Thyroid gland (tissue), 4 donors: ENCODE measurements around the gene TYMP.

Experiments
- CTCF ChIP-seq, 6 experiments: fragments of 200-600 bp in 3 of 6; fragments of 450-650 bp in 3 of 6; sonication (generic) in 3 of 6; IDR thresholded peaks; one replicate each; pipeline ENCODE4 v1.5.1; 2016 to 2019; ENCODE audit warnings: antibody characterized with exemption in 6 of 6, mild to moderate bottlenecking in 2 of 6, inconsistent platforms in 1 of 6, moderate library complexity in 1 of 6
- POLR2A ChIP-seq, 2 donors: fragments of 450-650 bp; IDR thresholded peaks; one replicate each; pipeline ENCODE4 v1.6.1; 2017; ENCODE audit warnings: antibody characterized with exemption in 2 of 2, mild to moderate bottlenecking in 2 of 2, moderate library complexity in 1 of 2

- no peak for TF ChIP-seq POLR2A (IDR thresholded peaks at IDR 0.05)
- no peak for TF ChIP-seq CTCF (IDR thresholded peaks at IDR 0.05)
Observed at GRCh38 chr22:50548921-50549790, 19.3 kb upstream of the TYMP start.
